Activated CD4-positive, alpha-beta T cell treated with anti-CD3 and anti-CD28 coated beads, Interleukin-2, amount 50 U/mL, for 4 hours (primary cell): ENCODE data around the gene PIP5KL1.
"Not testable (repeated sequence)": the region's sequence is repeated elsewhere in the genome, so short reads cannot be mapped to it uniquely, and the experiment has no call there.

Source experiments
- DNase-seq, 2 experiments: peaks; one replicate each; pipeline ENCODE4 v3.0.0-alpha.2; 2020

The PIP5KL1 gene

GRCh38 chr9:127885508-127886281, 44.9 kb downstream of the PIP5KL1 start:
- DNase-seq: no peak

- no peak for DNase-seq
Observed at GRCh38 chr9:127884976-127885490, 45.5 kb downstream of the PIP5KL1 start.

DNA sequence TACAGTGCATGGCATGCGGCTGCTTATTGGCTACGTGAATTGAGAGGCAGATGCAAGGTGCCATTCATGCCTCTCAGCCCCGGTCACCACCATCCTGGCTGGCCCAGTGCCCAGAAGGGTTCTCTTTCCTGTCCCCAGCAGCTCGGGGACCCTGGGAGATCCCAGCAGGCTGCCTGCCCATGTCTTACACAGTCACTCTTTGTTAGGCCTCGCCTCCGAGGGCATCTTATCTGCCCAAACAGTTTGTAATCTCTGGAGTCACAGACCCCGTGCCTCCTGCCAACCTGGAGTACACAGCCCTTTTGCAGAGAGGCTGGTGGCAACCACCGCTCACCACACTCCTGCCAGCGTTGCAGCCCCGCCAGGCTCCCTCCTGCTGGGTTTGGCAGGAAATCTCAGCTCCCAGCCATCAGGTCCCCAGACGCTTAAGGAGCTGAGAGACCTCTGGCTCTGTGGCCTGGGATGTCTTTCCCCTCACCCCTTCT, 46.1 kb downstream of the PIP5KL1 start:
- no peak for DNase-seq

DNA sequence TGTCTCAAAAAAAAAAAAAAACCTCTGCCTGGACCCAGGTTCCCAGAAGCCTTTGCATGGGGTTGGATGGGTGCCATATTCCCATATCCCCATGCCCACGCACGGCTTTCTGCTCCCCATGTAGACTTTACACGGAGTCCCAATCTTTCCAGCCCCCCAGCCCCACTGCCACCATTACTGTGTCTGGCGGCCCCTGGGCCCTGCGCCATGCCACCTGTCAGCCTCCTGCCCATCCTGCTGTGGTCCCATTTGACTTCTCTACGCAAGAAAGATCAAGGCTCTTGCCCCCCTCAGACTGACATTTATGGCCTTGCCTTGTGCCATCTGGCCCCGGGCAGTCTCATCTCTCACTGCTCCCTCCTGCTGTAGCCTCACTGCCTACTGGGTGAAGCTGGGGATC, 46.6 kb downstream of the PIP5KL1 start:
- DNase-seq: no peak

DNA sequence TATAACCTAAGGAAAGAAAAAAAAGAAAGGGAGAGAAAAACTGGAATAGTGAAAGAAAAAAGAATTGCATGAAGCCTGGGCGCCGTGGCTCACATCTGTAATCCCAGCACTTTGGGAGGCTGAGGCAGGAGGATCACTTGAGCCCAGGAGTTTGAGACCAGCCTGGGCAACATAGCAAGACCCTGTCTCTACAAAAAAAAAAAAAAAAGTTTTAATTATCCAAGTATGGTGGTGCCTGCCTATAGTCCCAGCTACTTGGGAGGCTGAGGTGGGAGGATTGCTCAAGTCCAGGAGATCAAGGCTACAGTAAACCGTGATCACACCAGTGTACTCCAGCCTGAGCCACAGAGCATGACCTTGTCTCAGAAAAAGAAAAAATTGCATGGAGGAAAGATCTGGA, 48.9 kb downstream of the PIP5KL1 start:
- not testable (repeated sequence) for DNase-seq

DNA sequence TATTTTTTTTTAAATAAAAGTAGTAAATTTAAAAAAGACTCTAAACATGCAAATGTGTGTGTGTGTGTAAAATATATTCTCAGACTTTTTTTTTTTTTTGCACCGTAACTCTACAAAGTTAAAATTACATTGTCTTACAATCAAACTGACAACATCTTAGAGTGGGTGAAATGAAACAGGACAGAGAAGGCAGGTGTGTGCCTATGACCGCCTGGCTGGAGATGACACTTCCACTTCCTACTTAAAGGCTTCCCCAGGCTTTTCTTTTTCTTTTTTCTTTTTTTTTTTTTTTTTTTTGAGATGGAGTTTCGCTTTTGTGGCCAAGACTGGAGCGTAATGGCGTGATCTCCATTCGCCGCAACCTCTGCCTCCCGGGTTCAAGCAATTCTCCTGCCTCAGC, 50.4 kb downstream of the PIP5KL1 start:
- no peak for DNase-seq

- no peak for DNase-seq
Observed at GRCh38 chr9:127878652-127879390, 51.8 kb downstream of the PIP5KL1 start.

DNA sequence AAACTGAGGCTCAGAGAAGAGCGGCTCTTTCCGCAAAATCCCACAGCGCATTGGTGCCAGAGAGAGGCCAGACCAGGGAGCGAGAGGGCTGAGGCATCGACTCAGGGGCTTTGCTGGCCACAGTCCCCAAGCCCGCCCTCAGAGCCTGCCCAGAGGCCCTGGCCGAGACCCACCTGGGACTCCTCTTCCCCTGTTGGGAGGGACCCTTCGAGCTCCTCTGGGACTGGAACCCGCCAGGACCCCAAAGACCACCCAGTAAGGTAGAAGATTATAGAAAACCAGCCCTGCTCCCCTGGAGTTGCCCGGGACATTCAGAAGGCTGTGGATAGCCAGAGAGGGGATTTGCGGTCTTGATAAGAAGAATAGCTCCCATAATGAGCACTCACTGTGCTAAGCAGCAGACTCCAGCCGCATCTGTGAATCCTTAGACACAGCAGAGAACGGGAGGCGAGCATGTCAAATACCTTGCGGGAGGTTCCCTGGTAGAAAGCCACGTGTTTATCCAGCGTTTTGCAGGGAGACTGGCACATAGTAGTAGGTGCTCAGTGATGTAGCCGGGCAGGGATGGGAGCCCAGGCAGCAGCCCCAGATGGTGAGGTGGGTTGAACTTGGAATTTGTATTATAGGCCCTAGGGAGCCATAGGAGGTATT, 52.5 kb downstream of the PIP5KL1 start:
- no peak for DNase-seq

- no peak for DNase-seq
Observed at GRCh38 chr9:127877566-127877998, 53.0 kb downstream of the PIP5KL1 start, which contains the start of gene AK1. AK1 (minus strand) TSS chr9:127877675; CDS start chr9:127874617, 3,058 bp downstream.

DNA sequence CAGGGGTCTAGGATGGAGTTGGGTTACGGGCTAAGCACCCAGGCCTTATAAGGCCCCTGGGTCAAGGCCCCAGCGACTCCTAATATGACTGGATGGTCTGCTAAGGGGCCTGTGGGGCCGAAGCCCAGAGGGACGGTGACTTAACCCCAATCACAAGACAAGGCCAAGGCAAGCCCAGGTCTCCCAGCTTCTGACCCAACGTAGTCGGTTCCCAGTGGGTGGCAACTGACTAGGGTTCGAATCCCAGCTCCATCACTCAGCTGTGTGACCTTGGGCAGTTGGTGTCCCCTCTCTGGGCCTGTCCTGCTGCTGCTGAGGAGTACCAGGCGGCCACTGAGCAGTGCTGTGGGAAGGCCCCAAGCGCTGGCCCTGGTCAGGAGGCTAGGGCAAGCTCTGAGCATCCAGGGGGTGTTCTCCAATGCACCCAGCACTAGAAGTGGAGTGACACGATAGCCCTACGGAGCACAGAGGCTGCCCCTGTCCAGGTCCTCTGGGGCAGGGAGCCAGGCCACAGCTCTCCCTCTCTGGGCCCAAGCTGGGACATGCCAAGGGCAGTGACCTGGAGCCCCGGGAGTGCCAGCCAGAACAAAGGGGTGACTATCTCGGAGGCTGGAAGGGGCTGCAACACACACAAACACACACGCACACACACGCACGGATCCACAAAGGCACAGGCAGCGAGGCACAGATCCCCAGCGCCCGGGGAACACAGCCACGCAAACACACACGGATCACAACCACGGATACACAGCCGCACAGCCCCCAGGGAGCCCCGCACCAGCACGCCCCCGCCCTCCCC, 53.6 kb downstream of the PIP5KL1 start:
- DNase-seq: no peak

DNA sequence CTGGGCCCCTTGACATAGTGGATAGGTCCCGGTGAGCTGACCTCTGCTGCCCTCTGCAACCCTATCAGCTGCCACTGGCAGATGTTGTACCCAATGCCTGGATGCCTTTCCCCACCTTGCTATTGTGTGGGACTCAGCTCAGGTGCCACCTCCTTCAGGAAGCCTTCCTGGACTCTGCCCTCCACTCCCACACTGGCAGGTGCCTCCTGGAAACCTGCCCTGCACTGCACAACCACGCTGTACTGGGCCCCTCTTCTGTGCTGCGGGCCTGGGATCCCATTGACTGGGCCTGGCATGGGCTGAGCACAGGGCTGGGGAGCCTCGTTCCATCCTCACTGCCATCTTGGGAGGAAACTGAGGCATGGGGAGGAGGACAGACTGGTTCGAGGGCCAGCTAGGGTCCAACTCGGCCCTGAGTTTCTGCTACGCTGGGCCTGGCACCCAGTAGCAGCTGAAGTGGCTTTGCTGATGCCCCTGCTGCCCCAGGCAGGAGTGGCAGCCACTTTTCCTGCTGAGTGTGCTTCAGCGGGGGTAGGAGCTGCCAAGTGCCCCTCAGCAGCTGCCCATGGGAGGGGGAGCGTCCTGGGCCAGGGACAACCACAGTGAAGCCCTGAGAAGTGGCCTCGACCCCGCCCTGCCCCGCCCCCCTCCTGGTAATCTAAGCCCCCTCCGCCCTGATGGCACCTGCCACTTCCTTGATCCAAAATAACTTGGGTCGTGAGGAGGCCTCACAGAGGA, 54.4 kb downstream of the PIP5KL1 start:
- no peak for DNase-seq

DNA sequence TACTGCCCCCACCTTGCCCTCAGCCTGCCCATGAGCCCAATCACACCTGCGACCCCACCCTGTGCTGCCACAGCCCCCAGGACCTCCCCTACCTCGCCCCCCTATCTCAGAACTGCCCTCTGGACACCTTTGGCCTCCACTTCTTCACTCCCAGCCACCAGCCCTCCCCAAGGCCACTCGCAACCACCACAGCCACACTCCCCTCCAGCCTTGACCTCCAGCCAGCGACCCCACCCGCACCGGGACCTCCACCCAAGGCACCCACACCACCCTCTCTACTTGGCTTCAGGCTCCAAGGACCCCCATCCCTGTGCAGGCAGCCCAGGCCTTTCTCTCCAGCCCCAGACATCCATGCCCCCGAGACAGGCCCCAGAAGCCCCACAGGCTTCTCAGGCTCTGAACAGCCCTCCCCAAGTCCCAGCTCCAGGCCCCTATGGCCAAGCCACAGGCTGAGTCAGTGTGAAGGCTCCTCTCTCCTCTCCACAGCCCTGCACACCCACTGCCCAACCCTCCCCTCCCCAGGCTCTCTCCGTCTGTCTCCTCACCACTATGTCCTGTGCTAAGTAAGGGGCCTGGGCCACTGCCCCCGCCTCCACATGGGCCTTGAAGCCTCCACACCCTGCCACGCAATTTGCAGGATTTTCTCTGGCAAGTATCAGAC, 55.1 kb downstream of the PIP5KL1 start:
- DNase-seq: no peak

DNA sequence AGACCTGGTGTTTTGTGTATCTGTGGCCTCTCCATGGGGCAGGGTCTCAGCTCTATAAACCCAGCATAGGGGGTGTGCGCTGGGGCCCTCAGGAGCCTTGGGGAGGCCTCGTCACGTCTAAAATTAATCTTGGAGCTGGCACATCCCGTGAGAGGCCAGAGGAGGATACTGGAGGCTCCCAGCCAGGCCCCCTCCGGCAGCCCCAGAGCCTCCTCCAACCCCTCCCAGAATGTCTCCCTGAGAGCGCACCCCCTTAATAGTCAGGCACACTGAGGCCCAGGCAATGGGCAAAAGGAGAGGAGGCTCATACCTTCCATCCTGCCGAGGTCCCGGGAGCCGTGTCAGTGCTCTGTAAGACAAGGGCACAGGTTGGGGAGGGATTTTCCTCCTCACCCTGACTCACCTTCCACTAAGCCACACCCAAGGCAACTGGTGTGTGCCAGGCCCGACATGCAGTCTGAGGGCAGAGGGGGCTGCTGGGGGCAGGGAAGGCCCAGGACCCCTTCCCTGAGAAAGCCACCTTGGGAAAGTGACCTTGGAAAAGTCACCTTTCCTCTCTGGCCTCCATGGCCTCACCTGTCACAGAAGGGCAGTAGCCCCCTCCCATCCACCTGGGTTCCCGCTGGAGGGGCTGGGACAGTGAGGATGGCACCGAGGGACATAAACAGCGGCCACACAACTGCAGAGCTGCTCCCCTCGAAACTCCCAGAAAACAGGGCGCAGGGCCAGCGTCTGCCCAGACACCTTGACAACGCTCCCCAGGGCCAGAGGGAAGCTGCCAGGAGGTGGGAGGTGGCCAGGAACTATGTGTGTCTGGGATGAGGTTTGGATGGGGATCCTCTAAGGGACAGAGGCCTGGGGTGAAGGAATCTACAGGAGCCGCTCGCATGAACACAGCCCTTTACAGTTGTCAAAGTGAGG, 56.0 kb downstream of the PIP5KL1 start:
- DNase-seq: no peak

DNA sequence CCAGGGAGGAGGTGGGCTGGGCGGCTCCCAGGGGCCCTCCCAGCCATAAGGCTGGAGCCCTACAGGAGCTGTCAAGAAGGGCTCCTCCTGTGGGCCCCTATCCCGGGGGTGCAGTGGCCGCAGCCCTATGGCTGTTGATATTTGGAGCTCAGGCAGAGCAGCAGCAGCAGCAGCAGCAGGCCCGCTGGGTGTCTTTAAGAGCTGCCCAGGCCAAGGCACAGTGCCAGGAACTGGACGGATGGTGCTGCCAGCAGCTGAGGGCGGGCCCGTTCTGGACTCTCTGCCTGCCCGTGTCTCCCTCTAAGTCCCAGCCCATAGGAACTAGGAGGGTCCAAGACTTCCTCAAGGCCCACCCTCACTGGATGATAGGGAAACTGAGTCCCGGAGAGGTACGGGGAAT, 56.7 kb downstream of the PIP5KL1 start:
- no peak for DNase-seq

GRCh38 chr9:127873223-127873691, 57.3 kb downstream of the PIP5KL1 start:
- DNase-seq: no peak

- DNase-seq: no peak
Observed at GRCh38 chr9:127872369-127873222, 58.0 kb downstream of the PIP5KL1 start.

GRCh38 chr9:127871531-127871930, 59.0 kb downstream of the PIP5KL1 start:
- no peak for DNase-seq

DNA sequence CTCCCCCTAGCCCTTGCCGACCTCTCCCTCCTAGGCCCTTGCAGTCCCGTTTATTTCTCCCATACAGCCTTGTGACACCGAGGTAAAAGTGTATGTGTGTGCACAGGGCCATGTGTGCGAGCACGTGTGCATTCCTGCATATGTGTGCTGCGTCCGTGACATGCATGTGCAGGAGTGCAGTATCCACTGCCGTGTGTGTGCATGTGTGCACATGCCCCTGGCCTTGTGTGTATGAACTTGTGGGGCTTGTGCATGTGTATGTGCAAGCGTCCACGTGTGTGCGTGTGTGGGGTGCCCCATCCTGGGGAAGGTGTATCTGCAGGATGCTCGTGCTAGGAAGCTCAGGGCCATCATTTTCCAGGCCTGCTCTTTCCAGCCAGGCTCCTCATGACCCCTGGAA, 59.7 kb downstream of the PIP5KL1 start:
- no peak for DNase-seq
